Caco-2 (cell line): ENCODE results near the gene DOK7. TPM values are rescaled to one million over a fixed set of nuclear protein-coding genes. Genes with fewer than 3 reads are reported as not detected.

Experiments
- BruUV-seq: library from RNA; stranded (reverse); fragments of 400-500 nt; replicated peaks from 2 replicates; lab custom pipeline; 2021; lab: Mats Ljungman, UMichigan
- CTCF ChIA-PET: fragments of 300-600 bp; sonication (Branson Sonifier 250); formaldehyde crosslinking; loops from one replicate; lab custom pipeline; 2022; ENCODE audit warnings: antibody characterized with exemption; lab: Charles Lee
- POLR2A ChIA-PET: fragments of 300-600 bp; sonication (Branson Sonifier 250); formaldehyde crosslinking; loops from one replicate; lab custom pipeline; 2022; ENCODE audit warnings: antibody characterized with exemption; lab: Charles Lee
- DNase-seq, 2 experiments: peaks; one replicate each; pipeline versions ENCODE4 v3.0.0 to v3.0.0-alpha.2; 2020 to 2022
- H3K27me3 ChIP-seq: replicated peaks from 2 replicates; pipeline ENCODE4 v1.6.0; 2011; ENCODE audit warnings: low read length; ENCODE audit not compliant: control insufficient read depth, insufficient read depth
- H3K36me3 ChIP-seq: 2 replicates; pipeline ENCODE4 v1.5.1; 2011; ENCODE audit warnings: low read length; ENCODE audit not compliant: control insufficient read depth, insufficient read depth
- H3K4me1 ChIP-seq: fragments of 250-450 bp; sonication (Bioruptor Pico); 2 replicates; pipeline ENCODE4 v1.5.1; 2020; ENCODE audit warnings: mild to moderate bottlenecking
- H3K4me3 ChIP-seq: 2 replicates; pipeline ENCODE4 v1.5.1; 2011; ENCODE audit warnings: low read depth, mild to moderate bottlenecking, control low read depth, low read length
- H3K9me3 ChIP-seq: fragments of 250-450 bp; sonication (Bioruptor Pico); 2 replicates; pipeline ENCODE4 v1.5.1; 2020; ENCODE audit warnings: mild to moderate bottlenecking, moderate library complexity
- H3K27ac Mint-ChIP-seq: one replicate; pipeline ENCODE4 v1.8.0; 2022; ENCODE audit warnings: mixed read lengths; ENCODE audit not compliant: unreplicated experiment
- H3K27me3 Mint-ChIP-seq: one replicate; pipeline ENCODE4 v1.8.0; 2022; ENCODE audit warnings: mixed read lengths; ENCODE audit not compliant: insufficient read depth, unreplicated experiment
- H3K36me3 Mint-ChIP-seq: one replicate; pipeline ENCODE4 v1.8.0; 2022; ENCODE audit warnings: mild to moderate bottlenecking, mixed read lengths; ENCODE audit not compliant: insufficient read depth, unreplicated experiment
- H3K4me1 Mint-ChIP-seq: one replicate; pipeline ENCODE4 v1.8.0; 2022; ENCODE audit warnings: low read depth, mixed read lengths; ENCODE audit not compliant: unreplicated experiment
- H3K4me3 Mint-ChIP-seq: one replicate; pipeline ENCODE4 v1.8.0; 2022; ENCODE audit warnings: mild to moderate bottlenecking, moderate library complexity, mixed read lengths; ENCODE audit not compliant: unreplicated experiment
- H3K9me3 Mint-ChIP-seq: one replicate; pipeline ENCODE4 v1.8.0; 2022; ENCODE audit warnings: mixed read lengths; ENCODE audit not compliant: unreplicated experiment
- CTCF ChIP-seq, 2 experiments: fragments of 200-600 bp in 1 of 2; IDR thresholded peaks; 1 replicate in 1 of 2; 2 replicates in 1 of 2; pipeline versions ENCODE4 v1.5.1 to v1.8.0; 2011 to 2022; ENCODE audit warnings: antibody characterized with exemption in 1 of 2, control low read depth in 1 of 2, inconsistent platforms in 1 of 2, low read depth in 1 of 2, low read length in 1 of 2, mild to moderate bottlenecking in 1 of 2, moderate library complexity in 1 of 2; ENCODE audit not compliant: insufficient read depth in 1 of 2, severe bottlenecking in 1 of 2, unreplicated experiment in 1 of 2
- intact Hi-C: fragments of 100-400 bp; cut with micrococcal nuclease; formaldehyde crosslinking; loops from one replicate; pipeline ENCODE4 v1.10.0; 2022; ENCODE audit not compliant: unreplicated experiment
- total RNA-seq: library from RNA; stranded (reverse); gene quantifications from 2 replicates; pipeline ENCODE4 v1.2.3, GENCODE V29; 2022

The DOK7 gene
- total RNA-seq, 1 experiment from 2014 or later = 0.29 TPM

DNA sequence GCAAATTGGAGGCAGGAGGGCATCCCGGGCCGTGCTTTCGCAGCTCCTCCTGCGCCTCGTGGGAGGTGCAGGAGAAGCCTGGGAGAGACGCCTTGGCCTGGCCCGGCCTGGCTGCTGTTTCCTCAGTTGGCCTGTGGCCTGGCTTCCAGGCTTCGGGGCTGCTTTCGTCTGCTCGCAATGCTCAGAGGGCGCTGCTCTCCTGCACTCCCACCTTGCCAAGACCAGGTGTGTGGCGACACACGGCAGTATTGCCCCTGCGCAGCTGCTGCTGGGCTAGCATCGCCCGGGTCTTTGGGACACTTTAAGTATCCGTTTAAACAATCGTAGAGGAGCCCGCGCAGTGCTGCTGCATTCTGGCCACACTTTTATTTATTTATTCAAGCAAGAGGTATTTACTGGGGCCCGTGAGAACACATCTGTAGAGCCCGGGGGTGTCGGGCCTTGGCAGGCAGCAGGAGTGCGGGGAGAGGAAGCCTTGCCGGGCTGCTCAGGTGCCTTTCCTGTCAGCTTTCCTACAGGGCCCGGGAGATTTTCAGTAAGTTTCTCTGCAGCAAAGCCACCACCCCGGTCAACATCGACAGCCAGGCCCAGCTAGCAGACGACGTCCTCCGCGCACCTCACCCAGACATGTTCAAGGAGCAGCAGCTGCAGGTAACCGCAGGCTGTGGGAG, 47.5 kb upstream of the DOK7 start:
- Mint-ChIP-seq H3K4me3 (no peak overlapping the region), H3K36me3 (no peaks in the 10 kb centered on the region), H3K27ac (no peak overlapping the region), H3K4me1 (no peaks in the 10 kb centered on the region), H3K9me3 (no peaks in the 10 kb centered on the region), H3K27me3 (no peaks in the 10 kb centered on the region)
- no peak for TF ChIP-seq CTCF (IDR thresholded peaks at IDR 0.05; ENCODE audit: insufficient read depth in 1 of 2, low read depth in 1 of 2, low read length in 1 of 2, severe bottlenecking in 1 of 2, unreplicated experiment in 1 of 2)
- H3K9me3 ChIP-seq = no peaks in the 10 kb centered on the region
- ChIA-PET POLR2A (no interaction called here), CTCF (no interaction called here)
- H3K27me3 ChIP-seq = no peaks in the 10 kb centered on the region
- no peaks in the 10 kb centered on the region for H3K4me1 ChIP-seq
- H3K36me3 ChIP-seq = no peaks in the 10 kb centered on the region
- peak in 1 of 2 experiments; percentile 9 for DNase-seq
- intact Hi-C loops = no loop called here
- no peak overlapping the region for H3K4me3 ChIP-seq
- no TSS peak for BruUV-seq

- Histone ChIP-seq H3K4me1 (no peaks in the 10 kb centered on the region), H3K36me3 (no peaks in the 10 kb centered on the region), H3K9me3 (no peaks in the 10 kb centered on the region), H3K4me3 (no peak overlapping the region), H3K27me3 (no peaks in the 10 kb centered on the region)
- H3K4me3 Mint-ChIP-seq = no peak overlapping the region
- no peak overlapping the region for H3K27ac Mint-ChIP-seq
- no peaks in the 10 kb centered on the region for H3K27me3 Mint-ChIP-seq
- no peaks in the 10 kb centered on the region for H3K36me3 Mint-ChIP-seq
- no peaks in the 10 kb centered on the region for H3K4me1 Mint-ChIP-seq
- H3K9me3 Mint-ChIP-seq = no peaks in the 10 kb centered on the region
- peak in 1 of 2 experiments; percentile 7 for DNase-seq
- intact Hi-C loops = no loop called here
- ChIA-PET CTCF (no interaction called here), POLR2A (no interaction called here)
- TF ChIP-seq CTCF (IDR thresholded peaks at IDR 0.05; ENCODE audit: insufficient read depth in 1 of 2, low read depth in 1 of 2, low read length in 1 of 2, severe bottlenecking in 1 of 2, unreplicated experiment in 1 of 2) = no peak
- no TSS peak for BruUV-seq
Observed at GRCh38 chr4:3416270-3416669, 46.8 kb upstream of the DOK7 start.

DNA sequence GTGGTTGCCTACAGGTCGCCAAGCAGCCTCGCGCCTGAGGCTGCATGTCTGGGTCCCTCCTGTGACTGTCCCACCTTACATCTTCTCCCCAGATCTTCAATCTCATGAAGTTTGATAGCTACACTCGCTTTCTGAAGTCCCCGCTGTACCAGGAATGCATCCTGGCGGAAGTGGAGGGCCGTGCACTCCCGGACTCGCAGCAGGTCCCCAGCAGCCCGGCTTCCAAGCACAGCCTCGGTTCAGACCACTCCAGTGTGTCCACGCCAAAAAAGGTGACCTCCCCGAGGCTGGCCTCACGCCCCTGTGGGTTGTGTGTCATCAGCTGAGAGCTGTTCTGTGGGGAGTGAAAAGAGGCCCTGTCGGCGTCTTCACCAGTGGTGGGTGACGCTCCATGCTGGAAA, 46.3 kb upstream of the DOK7 start:
- no peaks in the 10 kb centered on the region for H3K36me3 ChIP-seq
- ChIA-PET CTCF (no interaction called here), POLR2A (no interaction called here)
- Mint-ChIP-seq H3K4me1 (no peaks in the 10 kb centered on the region), H3K27ac (no peak overlapping the region), H3K9me3 (no peaks in the 10 kb centered on the region), H3K36me3 (no peaks in the 10 kb centered on the region), H3K27me3 (no peaks in the 10 kb centered on the region), H3K4me3 (no peak overlapping the region)
- intact Hi-C loops = no loop called here
- H3K27me3 ChIP-seq = no peaks in the 10 kb centered on the region
- no peak overlapping the region for H3K4me3 ChIP-seq
- no TSS peak for BruUV-seq
- no peaks in the 10 kb centered on the region for H3K9me3 ChIP-seq
- H3K4me1 ChIP-seq = no peaks in the 10 kb centered on the region
- peak in 1 of 2 experiments; percentile 21 for DNase-seq
- TF ChIP-seq CTCF (IDR thresholded peaks at IDR 0.05; ENCODE audit: insufficient read depth in 1 of 2, low read depth in 1 of 2, low read length in 1 of 2, severe bottlenecking in 1 of 2, unreplicated experiment in 1 of 2) = no peak
